GM19372 (cell line): ENCODE data around the gene ALOX12.
"Not testable (repeated sequence)": the region's sequence is repeated elsewhere in the genome, so short reads cannot be mapped to it uniquely, and the experiment has no call there.

Source experiments
- ATAC-seq: cut with Tn5 transposase; IDR thresholded peaks from one replicate; pipeline ENCODE4 v1.9.1; 2021; ENCODE audit warnings: mild to moderate bottlenecking, low read depth, moderate library complexity; ENCODE audit not compliant: unreplicated experiment

The ALOX12 gene

GRCh38 chr17:7043182-7043496 lies 47.3 kb downstream of the ALOX12 start:
- no peak for ATAC-seq

DNA sequence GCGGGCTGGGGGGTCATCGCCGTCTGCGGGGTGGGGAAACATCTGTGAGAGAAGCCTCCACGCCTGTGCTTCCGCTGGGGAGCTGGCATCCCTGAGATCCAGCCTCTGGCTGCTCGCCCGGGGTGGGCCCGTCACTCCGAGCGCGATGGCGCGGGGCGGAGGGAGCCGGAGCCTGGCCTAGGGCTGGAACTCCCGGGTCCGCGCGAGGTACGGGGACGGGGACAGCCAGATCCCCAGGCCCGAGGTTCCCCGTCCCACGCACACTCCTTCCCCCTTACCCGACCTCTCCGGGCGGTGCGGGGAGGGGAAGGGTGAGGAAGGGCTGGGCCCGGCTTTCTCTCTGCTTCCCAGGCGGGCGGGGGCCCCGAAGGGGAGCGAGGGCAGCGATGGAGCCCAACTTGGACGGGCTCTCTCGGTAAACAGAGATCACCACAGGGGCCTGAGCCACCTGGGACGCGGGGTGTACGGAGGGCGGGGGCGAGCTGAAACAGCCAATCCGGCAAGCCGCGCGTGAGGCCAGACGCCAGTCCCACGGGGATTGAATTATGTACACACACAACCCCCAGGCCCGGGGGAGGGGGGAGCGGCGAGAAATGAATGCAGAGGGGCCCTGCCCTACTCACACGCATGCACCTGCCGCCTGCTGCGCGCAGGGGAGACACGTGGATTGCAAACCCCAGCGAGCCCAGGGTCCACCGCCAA lies 47.8 kb downstream of the ALOX12 start, which contains the start of gene SLC16A11:
SLC16A11 (minus strand) TSS at position 596 of the 702 bp plus-strand sequence; CDS start at position 17, 579 bp downstream.
- no peak for ATAC-seq

GRCh38 chr17:7045492-7046126 lies 49.8 kb downstream of the ALOX12 start:
- ATAC-seq = no peak

DNA sequence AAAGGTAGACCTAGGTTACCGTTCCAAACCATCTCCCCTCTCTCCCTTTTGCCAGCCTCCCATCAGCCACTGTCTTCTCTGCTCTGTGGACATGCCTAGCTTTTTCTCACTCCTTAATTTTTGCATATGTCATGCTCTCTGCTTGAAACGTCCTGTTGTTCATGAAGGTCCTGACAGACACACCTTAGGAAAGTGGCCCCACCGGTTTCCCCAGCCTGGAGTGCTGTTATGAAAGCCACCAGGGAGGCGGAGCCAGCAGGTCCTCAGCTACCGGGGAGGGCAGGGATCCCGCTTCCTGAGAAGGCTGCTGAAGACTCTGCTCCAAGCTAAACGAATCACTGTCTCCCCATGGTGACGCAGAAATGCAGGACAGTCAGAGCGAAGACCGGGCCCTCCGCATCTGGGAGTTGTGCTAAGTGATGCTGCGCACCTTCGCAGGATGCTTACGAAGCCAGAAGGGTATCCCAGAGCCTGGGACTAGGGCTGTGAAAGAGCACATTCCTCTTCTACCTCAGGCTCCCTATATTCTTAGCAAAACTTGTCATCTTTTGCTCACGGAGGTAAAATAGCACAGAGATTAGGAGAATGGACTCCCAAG lies 50.4 kb downstream of the ALOX12 start:
- no peak for ATAC-seq

DNA sequence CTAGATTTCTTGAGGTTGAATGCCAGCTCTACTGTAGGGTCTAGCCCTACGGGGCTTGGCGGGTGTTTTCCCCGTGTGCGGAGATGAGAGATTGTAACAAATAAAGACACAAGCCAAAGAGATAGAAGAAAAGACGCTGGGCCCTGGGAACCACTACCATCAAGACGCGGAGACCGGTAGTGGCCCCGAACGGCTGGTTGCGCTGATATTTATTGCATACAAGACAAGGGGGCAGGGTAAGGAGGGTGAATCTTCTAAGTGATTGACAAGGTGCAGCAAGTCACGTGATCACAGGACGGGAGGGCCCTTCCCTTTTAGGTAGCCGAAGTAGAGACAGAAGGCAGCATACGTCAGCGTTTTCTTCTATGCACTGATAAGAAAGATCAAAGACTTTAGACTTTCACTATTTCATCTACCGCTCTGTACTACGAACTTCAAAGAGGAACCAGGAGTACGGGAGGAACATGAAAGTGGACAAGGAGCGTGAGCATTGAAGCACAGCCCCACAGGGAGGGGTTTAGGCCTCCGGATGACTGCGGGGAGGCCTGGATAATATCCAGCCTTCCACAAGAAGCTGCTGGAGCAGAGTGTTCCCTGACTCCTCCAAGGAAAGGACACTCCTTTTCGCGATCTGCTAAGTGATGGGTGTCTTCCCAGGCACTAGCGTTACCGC lies 51.0 kb downstream of the ALOX12 start:
- ATAC-seq = not testable (repeated sequence)

DNA sequence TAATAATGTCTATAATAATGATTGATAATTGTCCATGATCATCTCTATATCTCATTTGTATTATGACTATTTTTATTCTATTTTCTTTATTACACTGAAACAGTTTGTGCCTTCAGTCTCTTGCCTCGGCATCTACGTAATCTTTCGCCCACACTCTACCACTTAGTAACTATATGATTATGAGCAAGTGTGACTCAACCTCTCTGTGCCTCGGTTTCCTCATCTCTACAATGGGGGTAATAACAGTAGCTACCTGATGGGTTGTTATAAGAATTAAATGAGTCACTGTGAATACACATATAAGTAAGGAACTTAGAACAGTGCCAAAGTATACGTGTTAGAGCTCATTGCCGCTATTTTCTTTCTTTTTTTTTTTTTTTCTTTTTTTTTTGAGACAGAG lies 51.7 kb downstream of the ALOX12 start:
- ATAC-seq = no peak

DNA sequence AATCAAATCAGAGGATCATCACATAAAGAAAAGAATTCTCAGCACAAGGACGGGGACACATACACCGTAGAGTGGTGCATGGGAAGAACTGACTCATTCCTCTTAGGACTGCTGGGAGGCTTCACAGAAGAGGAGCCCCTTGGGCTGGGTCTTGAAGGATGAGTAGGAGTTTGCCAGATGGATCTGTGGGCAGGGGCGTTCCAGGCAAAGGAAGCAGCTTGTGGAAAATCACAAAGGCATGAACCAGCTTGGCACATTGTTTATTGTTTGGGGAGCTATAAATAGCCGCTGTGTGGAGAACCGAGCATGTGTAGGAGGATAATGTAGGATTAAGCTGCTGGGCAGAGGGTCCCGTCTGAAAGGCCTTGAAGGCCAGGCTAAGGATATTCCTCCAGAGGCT lies 53.1 kb downstream of the ALOX12 start:
- ATAC-seq = no peak

GRCh38 chr17:7050583-7050982 lies 54.7 kb downstream of the ALOX12 start:
- ATAC-seq = not testable (repeated sequence)

DNA sequence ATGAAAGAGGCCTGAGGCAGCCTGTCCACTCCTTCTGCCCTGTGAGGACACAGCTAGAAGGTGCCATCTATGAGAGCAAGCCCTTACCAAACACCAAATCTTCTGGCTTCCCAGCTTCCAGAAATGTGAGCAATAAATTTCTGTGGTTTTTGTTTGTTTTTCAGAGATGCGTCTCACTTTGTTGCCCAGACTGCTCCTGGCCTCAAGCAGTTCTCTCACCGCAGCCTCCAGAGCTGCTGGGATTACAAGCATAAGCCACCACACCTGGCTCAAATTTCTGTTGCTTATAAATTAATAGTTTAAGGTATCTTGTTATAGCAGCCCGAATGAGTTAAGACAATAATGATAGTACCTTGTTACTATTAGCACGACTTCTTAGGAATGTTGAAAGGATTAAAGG lies 60.5 kb downstream of the ALOX12 start:
- ATAC-seq = no peak

GRCh38 chr17:7058831-7059447 lies 63.1 kb downstream of the ALOX12 start:
- ATAC-seq = no peak
